ENCODE results near the gene NKX3-2.

Gene NKX3-2

DNA sequence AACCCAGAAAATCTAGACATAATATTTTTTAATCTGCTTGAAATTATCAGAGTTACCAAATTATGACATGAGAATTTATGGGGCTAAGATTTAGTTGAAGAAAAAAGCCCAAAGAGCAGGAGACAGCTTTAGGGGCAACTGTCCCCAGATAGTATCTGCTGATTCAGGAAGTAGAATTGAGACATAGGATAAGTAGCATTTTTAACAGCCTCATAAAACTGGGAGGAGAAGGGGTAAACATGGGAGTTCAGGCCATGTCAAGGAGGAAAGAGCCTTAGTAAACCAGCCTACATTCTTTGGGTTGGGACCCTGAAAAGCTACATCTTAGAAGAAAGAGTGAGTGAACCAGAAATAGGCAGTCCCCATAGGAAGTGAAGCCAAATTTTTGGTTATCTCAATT lies 50.5 kb downstream of the NKX3-2 start:
- no peak overlapping the region for H3K4me3 ChIP-seq (ENCODE audit: low read depth, low read length)
- H3K27ac ChIP-seq (ENCODE audit: low read depth, low read length) = no peak overlapping the region
- H3K36me3 ChIP-seq (ENCODE audit: control insufficient read depth, insufficient read depth, low read length) = no peaks in the 10 kb centered on the region
- H3K4me1 ChIP-seq (ENCODE audit: control insufficient read depth, insufficient read depth, low read length) = peaks cover 3% of the 10 kb centered on the region; the same call in 1 of the 2 replicates
- no peaks in the 10 kb centered on the region for H3K27me3 ChIP-seq (ENCODE audit: control insufficient read depth, insufficient read depth, low read length)
- no peaks in the 10 kb centered on the region for H3K9me3 ChIP-seq (ENCODE audit: control insufficient read depth, insufficient read depth, low read depth, low read length)
- no peak overlapping the region for H3K9ac ChIP-seq (ENCODE audit: low read length)

DNA sequence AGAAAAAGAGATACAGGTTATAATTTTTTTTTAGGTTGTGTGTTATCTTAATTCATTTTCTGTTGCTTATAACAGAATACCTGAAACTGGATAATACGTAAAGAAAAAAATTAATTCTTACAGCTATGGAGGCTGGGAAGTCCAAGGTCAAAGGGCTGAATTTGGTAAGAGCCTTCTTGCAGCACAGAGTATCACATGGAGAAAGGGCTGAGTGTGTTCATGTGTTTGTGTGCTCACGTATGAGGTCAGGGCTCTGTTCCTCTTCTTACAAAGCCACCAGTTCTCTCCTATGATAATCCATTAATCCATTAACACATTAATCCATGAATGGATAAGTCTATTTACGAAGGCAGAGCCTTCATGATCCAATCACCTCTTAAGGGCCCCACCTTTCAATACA lies 51.6 kb downstream of the NKX3-2 start:
- no peak overlapping the region for H3K27ac ChIP-seq (ENCODE audit: low read depth, low read length)

More for the DNA sequence above, 51.6 kb downstream of the NKX3-2 start:
- no peaks in the 10 kb centered on the region for H3K9me3 ChIP-seq (ENCODE audit: control insufficient read depth, insufficient read depth, low read depth, low read length)
- no peak overlapping the region for H3K4me3 ChIP-seq (ENCODE audit: low read depth, low read length)
- H3K36me3 ChIP-seq (ENCODE audit: control insufficient read depth, insufficient read depth, low read length) = no peaks in the 10 kb centered on the region
- no peak overlapping the region for H3K9ac ChIP-seq (ENCODE audit: low read length)
- peaks cover 3% of the 10 kb centered on the region; the same call in 1 of the 2 replicates for H3K4me1 ChIP-seq (ENCODE audit: control insufficient read depth, insufficient read depth, low read length)
- no peaks in the 10 kb centered on the region for H3K27me3 ChIP-seq (ENCODE audit: control insufficient read depth, insufficient read depth, low read length)
